HL-60 (cell line): ENCODE results near the gene CPN1.

Experiments used
- DNase-seq, 2 experiments: peaks; one replicate each; pipeline ENCODE4 v3.0.0-alpha.2; 2010 to 2020; ENCODE audit warnings: low read depth in 1 of 2, low spot score in 1 of 2
- H3K27ac ChIP-seq: fragments of 250-450 bp; sonication (Bioruptor Pico); replicated peaks from 2 replicates; pipeline ENCODE4 v1.5.1; 2020; ENCODE audit warnings: mild to moderate bottlenecking, moderate library complexity
- H3K27me3 ChIP-seq: fragments of 250-450 bp; sonication (Bioruptor Pico); 2 replicates; pipeline ENCODE4 v1.5.1; 2021; ENCODE audit warnings: mild to moderate bottlenecking, moderate library complexity; ENCODE audit not compliant: insufficient read depth, poor library complexity, severe bottlenecking
- H3K4me3 ChIP-seq: replicated peaks from 2 replicates; pipeline ENCODE4 v1.5.1; 2011; ENCODE audit warnings: mild to moderate bottlenecking, control low read depth, low read length; ENCODE audit not compliant: insufficient read depth
- GABPA ChIP-seq: IDR thresholded peaks from 2 replicates; pipeline ENCODE4 v1.6.1; 2012; ENCODE audit warnings: low read depth
- POLR2AphosphoS5 ChIP-seq: IDR thresholded peaks from 2 replicates; pipeline ENCODE4 v1.6.1; 2012; ENCODE audit warnings: low read depth
- SPI1 ChIP-seq: IDR thresholded peaks from 2 replicates; pipeline ENCODE4 v1.6.1; 2012; ENCODE audit warnings: low read depth, mild to moderate bottlenecking, borderline replicate concordance
- TF ChIP-seq, protein P1 (sequence below): IDR thresholded peaks from 2 replicates; pipeline ENCODE4 v1.6.1; 2012; ENCODE audit warnings: low read depth; ENCODE audit not compliant: insufficient replicate concordance
- TF ChIP-seq, protein P2 (sequence below): IDR thresholded peaks from one replicate; pipeline ENCODE4 v1.5.1; 2011; ENCODE audit warnings: low read length, control low read depth, inconsistent platforms; ENCODE audit not compliant: insufficient read depth

CPN1 gene

DNA sequence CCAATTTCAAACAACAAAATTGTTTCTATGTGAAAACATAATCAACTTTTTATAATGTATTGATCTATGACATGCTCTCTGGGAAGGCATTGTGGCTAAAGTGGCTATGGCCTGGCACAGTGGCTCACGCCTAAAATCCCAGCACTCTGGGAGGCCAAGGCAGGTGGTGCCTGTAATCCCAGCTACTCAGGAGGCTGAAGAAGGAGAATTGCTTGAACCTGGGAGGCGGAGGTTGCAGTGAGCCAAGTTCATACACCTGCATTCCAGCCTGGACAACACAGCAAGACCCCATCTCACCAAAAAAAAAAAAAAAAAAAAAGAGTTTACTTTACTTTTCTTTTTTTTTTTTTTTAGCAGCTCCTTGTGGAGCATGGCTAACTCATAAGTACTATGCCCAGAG lies 38.9 kb upstream of the CPN1 start:
- TF ChIP-seq, protein P1, sequence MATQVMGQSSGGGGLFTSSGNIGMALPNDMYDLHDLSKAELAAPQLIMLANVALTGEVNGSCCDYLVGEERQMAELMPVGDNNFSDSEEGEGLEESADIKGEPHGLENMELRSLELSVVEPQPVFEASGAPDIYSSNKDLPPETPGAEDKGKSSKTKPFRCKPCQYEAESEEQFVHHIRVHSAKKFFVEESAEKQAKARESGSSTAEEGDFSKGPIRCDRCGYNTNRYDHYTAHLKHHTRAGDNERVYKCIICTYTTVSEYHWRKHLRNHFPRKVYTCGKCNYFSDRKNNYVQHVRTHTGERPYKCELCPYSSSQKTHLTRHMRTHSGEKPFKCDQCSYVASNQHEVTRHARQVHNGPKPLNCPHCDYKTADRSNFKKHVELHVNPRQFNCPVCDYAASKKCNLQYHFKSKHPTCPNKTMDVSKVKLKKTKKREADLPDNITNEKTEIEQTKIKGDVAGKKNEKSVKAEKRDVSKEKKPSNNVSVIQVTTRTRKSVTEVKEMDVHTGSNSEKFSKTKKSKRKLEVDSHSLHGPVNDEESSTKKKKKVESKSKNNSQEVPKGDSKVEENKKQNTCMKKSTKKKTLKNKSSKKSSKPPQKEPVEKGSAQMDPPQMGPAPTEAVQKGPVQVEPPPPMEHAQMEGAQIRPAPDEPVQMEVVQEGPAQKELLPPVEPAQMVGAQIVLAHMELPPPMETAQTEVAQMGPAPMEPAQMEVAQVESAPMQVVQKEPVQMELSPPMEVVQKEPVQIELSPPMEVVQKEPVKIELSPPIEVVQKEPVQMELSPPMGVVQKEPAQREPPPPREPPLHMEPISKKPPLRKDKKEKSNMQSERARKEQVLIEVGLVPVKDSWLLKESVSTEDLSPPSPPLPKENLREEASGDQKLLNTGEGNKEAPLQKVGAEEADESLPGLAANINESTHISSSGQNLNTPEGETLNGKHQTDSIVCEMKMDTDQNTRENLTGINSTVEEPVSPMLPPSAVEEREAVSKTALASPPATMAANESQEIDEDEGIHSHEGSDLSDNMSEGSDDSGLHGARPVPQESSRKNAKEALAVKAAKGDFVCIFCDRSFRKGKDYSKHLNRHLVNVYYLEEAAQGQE: no peak
- TF ChIP-seq POLR2AphosphoS5: no peak
- TF ChIP-seq SPI1: no peak
- TF ChIP-seq GABPA: no peak
- TF ChIP-seq, protein P2, sequence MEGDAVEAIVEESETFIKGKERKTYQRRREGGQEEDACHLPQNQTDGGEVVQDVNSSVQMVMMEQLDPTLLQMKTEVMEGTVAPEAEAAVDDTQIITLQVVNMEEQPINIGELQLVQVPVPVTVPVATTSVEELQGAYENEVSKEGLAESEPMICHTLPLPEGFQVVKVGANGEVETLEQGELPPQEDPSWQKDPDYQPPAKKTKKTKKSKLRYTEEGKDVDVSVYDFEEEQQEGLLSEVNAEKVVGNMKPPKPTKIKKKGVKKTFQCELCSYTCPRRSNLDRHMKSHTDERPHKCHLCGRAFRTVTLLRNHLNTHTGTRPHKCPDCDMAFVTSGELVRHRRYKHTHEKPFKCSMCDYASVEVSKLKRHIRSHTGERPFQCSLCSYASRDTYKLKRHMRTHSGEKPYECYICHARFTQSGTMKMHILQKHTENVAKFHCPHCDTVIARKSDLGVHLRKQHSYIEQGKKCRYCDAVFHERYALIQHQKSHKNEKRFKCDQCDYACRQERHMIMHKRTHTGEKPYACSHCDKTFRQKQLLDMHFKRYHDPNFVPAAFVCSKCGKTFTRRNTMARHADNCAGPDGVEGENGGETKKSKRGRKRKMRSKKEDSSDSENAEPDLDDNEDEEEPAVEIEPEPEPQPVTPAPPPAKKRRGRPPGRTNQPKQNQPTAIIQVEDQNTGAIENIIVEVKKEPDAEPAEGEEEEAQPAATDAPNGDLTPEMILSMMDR: no peak
- no peak overlapping the region for H3K27ac ChIP-seq

DNA sequence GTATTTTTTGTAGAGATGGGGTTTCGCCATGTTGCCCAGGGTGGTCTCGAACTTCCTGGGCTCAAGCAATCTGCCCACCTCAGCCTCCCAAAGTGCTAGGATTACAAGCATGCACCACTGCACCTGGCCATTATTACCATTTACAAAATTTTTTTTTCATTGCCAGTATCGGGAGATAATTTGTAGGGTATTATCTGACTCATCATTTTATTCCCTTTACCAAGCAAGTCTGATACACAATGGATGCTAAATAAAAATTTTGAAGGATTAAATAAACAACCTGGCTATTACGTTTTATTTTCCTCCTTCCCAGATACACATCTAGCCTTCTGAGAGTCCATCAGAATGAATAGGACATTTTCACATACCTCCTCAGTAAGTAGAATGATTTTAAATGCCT lies 38.1 kb upstream of the CPN1 start:
- no peak overlapping the region for H3K4me3 ChIP-seq
- DNase-seq: no peak
- no peak overlapping the region for H3K27ac ChIP-seq
- TF ChIP-seq GABPA (no peak), SPI1 (no peak), POLR2AphosphoS5 (no peak)
- TF ChIP-seq, protein P2: no peak
- TF ChIP-seq, protein P1: no peak
- no peaks in the 10 kb centered on the region for H3K27me3 ChIP-seq

More for the DNA sequence above, 38.9 kb upstream of the CPN1 start:
- no peak for DNase-seq
- Histone ChIP-seq H3K4me3 (no peak overlapping the region), H3K27me3 (no peaks in the 10 kb centered on the region)

DNA sequence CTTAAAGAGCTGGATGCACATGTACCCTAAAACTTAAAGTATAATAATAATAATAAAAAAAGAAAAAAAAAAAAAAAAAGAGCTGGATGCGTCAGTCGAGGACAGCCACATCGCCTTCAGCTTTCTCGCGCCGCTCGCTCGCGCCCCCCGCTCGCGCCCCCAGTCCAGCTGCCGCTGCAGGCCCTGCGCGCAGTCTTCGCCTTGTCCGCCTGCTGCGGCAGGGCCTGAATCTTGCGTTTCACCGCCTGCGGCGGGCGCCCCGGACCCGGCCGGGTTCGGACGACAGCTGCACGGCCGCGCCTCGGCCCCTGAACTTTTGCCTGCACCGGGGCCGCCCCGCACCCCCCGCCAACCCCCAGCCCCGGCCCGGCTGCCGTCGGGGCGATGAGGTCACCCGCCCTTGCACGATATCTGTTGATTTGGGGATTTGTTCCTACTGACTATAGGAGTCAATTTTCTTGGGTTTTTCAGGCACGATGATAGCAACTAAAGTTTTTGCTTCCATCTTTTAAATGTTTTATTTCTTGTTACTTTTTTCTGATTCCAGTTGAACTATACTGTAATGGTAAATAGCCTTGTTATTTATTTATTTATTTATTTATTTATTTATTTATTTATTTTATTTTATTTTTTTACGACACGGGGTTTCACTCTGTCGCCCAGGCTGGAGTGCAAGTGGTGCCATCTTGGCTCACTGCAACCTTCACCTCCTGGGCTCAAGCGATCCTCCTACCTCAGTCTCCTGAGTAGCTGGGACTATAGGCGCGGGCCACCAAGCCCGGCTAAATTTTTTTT lies 33.5 kb upstream of the CPN1 start:
- no peak overlapping the region for H3K27ac ChIP-seq
- TF ChIP-seq SPI1 (no peak), POLR2AphosphoS5 (no peak), GABPA (no peak)
- TF ChIP-seq, protein P1: no peak
- TF ChIP-seq, protein P2: no peak
- no peaks in the 10 kb centered on the region for H3K27me3 ChIP-seq
- DNase-seq: no peak
- no peak overlapping the region for H3K4me3 ChIP-seq
